Subcutaneous adipose tissue (tissue), 4 donors: ENCODE measurements around the gene PSTPIP2. TPM values are rescaled to one million over a fixed set of nuclear protein-coding genes. Genes with fewer than 3 reads are reported as not detected.

Experiments
- total RNA-seq, 4 donors: library from RNA; depleted of rRNA; stranded (reverse); fragments of >200 nt; gene quantifications; one replicate each; pipeline ENCODE4 v1.1.0, GENCODE V29; 2016
- TF ChIP-seq, protein P1 (sequence below): fragments of 450-650 bp; IDR thresholded peaks from one replicate; pipeline ENCODE4 v1.5.1; 2016; ENCODE audit warnings: low read depth, mild to moderate bottlenecking, control low read depth, antibody characterized with exemption, moderate library complexity

The PSTPIP2 gene
- total RNA-seq, 4 donors from 2014 or later, result 6.4 to 9.0 (median 8.0) TPM

DNA sequence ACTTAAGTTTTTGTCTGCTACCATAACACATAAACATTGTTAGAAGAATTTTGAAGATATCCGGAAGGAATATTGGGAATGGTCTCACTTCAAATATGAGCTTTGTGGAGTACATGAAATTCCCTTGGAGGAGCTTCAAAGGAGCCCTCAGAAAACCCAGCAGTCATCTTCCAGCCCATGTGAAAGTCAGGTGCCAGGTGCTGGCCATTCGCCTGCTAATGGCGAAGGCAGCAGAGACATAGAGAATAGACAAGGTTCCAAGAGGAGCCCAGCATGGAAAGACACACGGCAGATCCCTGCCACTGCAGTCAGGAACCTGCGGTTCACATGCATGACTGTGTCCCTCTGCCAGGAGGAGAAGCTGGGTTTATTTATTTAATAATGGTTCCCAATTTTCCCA is 64.9 kb downstream of the PSTPIP2 start:
- TF ChIP-seq, protein P1, sequence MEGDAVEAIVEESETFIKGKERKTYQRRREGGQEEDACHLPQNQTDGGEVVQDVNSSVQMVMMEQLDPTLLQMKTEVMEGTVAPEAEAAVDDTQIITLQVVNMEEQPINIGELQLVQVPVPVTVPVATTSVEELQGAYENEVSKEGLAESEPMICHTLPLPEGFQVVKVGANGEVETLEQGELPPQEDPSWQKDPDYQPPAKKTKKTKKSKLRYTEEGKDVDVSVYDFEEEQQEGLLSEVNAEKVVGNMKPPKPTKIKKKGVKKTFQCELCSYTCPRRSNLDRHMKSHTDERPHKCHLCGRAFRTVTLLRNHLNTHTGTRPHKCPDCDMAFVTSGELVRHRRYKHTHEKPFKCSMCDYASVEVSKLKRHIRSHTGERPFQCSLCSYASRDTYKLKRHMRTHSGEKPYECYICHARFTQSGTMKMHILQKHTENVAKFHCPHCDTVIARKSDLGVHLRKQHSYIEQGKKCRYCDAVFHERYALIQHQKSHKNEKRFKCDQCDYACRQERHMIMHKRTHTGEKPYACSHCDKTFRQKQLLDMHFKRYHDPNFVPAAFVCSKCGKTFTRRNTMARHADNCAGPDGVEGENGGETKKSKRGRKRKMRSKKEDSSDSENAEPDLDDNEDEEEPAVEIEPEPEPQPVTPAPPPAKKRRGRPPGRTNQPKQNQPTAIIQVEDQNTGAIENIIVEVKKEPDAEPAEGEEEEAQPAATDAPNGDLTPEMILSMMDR, result no peak

DNA sequence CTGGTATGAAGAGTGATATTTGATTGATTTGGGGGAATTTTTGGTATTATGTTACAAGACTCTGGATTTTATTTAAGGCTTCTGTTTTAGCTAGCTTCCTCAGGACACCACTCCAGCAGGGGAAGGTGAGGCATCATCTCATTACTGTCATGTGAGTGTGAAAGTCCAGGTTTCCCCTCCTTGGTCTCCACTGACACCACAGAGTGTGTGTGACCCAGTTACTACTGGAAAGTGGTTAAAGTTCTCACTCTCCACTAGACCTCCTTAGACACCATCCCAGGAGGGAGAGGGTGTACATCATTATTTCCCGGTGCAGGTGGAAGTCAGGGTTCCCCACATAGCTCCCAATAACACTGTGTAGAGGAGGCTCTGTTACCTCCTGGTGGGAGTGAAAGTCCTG is 69.1 kb downstream of the PSTPIP2 start:
- TF ChIP-seq, protein P1, result no peak

DNA sequence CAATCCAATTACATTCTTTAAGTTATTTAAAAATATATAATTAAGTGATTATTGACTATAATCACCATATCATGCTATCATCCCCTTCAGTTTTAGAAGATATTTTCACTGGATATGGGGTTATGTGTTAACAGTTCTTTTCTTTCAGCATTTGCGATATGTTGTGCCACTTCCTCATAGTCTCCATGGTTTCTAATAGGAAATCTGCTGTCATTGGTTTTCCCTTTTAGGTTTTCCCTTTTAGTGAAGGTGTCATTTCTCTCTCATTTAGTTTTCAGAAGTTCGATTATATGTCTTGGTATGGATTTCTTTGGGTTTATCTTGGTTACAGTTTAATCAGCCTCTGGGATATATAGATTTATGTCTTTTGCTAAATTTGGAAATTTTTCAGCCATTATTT is 70.2 kb downstream of the PSTPIP2 start:
- TF ChIP-seq, protein P1, result no peak

DNA sequence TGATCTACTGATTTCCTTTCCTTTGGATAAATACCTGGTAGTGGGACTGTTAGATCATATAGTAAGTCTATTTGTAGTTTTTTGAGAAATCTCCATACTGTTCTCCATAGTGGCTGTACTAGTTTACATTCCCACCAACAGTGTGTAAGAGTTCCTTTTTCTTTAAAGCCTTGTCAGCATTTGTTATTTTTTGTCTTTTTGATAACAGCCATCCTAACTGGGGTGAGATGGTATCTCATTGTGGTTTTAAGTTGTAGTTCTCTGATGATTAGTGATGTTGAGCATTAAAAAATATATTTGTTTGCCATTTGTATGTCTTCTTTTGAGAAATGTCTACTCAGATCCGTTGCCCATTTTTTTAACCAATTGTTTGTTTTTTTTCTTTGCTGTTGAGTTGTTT is 71.0 kb downstream of the PSTPIP2 start:
- TF ChIP-seq, protein P1, result no peak

DNA sequence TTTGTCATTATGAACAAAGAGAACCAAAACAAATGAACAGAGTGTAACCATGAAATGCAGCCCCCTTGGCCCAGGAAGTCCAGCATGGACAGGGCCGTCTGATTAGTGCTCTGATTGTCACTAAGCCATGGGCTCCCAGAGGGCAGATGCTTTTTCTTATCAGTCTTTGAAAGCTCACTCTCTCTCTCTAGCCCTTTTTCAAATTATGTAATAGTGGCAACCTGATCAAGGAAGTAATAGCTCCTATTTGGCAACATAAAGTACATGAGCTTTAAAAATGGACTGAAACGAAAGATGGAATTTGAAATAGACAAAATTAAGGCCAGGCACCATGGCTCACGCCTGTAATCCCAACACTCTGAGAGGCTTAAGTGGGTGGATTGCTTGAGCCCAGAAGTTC is 72.5 kb downstream of the PSTPIP2 start:
- TF ChIP-seq, protein P1, result no peak

DNA sequence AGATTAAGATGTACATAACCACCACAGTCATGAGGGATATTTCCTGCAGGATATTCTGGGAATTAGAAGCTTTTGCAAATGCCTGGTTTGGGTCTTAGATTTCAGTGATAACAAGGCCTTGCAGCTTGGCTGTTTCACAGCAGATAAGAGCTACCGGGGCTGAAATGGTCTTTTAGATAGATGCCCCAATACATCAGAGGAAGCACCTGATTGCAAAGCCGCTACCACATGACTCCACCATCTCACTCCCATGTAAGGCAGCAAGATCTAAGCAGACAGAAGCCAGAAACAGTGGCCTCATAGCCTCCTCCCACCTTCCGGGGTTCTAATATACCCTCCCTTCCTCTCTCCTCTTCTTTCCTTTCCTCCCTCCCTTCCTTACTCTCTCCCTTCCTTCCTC is 73.8 kb downstream of the PSTPIP2 start:
- TF ChIP-seq, protein P1, result no peak

DNA sequence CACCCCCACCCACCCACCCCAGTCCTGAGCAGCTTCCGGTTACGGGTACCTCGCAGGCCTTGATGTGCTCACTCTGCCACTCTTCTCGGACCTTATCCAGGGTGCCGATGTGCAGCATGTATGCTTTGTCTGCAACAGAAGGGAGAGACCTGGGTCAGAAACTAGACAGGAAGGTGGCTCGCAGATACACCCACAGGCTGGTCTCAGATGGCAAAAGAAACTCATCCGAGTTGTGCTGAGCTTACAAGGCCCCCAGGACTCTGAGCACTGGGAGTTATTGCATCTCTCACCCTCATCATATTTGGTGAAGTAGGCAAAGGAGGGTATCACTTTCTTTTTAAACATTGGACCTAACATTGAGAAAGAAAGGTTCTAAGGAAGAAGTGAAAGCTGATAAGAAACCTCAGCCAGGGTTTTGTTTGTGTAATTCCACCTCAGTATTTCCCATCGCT is 74.3 kb downstream of the PSTPIP2 start:
- TF ChIP-seq, protein P1, result no peak
